ENCODE measurements around the gene NANOS3.

GRCh38 chr19:13846557-13847406, 30.2 kb upstream of the NANOS3 start:
- TF ChIP-seq, protein P1, sequence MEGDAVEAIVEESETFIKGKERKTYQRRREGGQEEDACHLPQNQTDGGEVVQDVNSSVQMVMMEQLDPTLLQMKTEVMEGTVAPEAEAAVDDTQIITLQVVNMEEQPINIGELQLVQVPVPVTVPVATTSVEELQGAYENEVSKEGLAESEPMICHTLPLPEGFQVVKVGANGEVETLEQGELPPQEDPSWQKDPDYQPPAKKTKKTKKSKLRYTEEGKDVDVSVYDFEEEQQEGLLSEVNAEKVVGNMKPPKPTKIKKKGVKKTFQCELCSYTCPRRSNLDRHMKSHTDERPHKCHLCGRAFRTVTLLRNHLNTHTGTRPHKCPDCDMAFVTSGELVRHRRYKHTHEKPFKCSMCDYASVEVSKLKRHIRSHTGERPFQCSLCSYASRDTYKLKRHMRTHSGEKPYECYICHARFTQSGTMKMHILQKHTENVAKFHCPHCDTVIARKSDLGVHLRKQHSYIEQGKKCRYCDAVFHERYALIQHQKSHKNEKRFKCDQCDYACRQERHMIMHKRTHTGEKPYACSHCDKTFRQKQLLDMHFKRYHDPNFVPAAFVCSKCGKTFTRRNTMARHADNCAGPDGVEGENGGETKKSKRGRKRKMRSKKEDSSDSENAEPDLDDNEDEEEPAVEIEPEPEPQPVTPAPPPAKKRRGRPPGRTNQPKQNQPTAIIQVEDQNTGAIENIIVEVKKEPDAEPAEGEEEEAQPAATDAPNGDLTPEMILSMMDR (conservative IDR thresholded peaks at IDR 0.05; ENCODE audit: low read length): no peak
- TF ChIP-seq EZH2phosphoT487 (IDR thresholded peaks at IDR 0.05; ENCODE audit: borderline replicate concordance, low read depth, low read length): no peak
